Stomach (tissue), 4 donors: Measurements from ENCODE around the gene AUTS2.

Experiments used
- EP300 ChIP-seq: sonication (generic); formaldehyde crosslinking; IDR thresholded peaks from one replicate; pipeline ENCODE4 v1.6.1; 2017; ENCODE audit warnings: antibody characterized with exemption
- POLR2A ChIP-seq, 4 donors: fragments of 450-650 bp; IDR thresholded peaks; one replicate each; pipeline ENCODE4 v1.6.1; 2016; ENCODE audit warnings: antibody characterized with exemption in 4 of 4, control low read depth in 2 of 4, mild to moderate bottlenecking in 1 of 4, moderate library complexity in 1 of 4

- TF ChIP-seq POLR2A (IDR thresholded peaks at IDR 0.05) (no peak), EP300 (no peak)
Measured at GRCh38 chr7:70749831-70750230, 1151.6 kb downstream of the AUTS2 start.
